ENCODE data around the gene UCP3. TPM values are rescaled to one million over a fixed set of nuclear protein-coding genes. Genes with fewer than 3 reads are reported as not detected.
"Not testable (repeated sequence)": the region's sequence is repeated elsewhere in the genome, so short reads cannot be mapped to it uniquely, and the experiment has no call there.

UCP3 gene
- total RNA-seq, 1 experiment from 2014 or later: not detected

DNA sequence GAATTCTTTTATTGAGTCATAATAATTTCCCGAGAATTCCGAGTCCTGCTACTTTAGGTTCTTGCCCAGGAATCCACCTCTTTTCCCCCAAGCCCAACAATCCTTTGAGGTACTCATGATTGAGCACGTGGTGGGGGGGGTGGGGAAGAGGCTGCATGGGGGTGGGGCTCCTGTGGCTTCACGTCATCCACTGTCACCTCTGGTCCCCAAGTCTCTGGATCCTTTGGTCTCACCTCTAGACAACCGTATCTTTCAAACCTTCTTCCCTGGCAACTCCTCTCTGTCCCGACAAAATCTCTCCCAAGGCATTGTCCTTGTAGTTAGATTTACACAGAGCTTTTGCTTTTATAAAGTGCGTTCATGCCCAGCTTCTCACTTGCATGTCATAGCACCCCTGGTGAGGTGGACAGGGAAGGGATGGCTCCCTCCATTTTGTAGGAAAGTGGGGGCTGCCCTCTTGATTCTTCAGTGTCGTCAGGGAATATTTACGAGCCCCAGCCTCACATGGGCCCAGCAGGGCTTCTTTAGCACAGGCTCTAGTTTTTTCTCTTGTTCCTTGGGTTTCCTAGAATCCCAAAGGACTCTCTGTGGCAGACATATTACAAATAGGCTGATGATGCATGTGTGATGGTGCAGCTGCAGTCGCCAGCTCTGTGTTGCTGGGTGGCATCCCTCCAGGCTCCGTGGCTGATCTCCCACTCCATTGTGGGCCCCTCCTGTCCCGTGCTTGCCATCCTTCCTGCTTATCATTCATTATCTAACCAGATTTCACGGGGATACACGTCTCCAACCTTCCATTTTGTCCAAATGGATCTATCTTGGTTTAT, 8.4 kb downstream of the UCP3 start:
- DNase-seq (ENCODE audit: low spot score): no peak

DNA sequence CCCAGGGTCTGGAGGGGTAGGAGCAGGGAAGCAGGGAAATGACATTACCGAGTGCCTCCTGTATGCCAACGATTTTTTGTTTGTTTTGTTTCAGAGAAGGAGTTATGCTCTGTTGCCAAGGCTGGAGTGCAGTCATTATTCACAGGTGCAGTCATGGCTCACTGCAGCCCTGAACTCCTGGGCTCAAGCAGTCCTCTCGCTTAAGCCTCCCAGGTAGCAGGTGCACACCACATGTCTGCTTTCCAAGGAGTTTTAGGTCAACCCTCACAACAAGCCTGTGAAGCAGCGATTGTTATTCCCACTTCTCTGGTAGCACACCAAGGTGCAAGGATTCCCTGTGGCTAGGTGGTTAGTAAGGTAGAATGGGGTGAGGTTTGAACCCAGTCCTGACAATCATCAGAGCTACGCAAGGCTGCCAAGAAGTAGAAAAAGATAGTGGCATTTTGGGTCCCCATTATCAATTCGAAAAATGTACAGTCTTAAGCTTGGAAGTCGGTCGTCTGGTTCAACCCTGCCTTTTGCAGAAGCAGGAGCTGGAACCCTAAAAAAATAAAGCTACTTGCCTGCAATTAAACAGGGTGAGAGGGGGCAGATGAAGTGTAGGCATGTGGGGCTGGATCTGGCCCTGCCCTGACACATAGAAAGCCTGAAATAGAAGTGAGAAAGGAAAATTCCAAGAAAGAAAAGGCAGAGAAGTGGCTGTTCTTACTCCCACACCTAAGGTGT, 9.1 kb downstream of the UCP3 start:
- no peak for DNase-seq (ENCODE audit: low spot score)

DNA sequence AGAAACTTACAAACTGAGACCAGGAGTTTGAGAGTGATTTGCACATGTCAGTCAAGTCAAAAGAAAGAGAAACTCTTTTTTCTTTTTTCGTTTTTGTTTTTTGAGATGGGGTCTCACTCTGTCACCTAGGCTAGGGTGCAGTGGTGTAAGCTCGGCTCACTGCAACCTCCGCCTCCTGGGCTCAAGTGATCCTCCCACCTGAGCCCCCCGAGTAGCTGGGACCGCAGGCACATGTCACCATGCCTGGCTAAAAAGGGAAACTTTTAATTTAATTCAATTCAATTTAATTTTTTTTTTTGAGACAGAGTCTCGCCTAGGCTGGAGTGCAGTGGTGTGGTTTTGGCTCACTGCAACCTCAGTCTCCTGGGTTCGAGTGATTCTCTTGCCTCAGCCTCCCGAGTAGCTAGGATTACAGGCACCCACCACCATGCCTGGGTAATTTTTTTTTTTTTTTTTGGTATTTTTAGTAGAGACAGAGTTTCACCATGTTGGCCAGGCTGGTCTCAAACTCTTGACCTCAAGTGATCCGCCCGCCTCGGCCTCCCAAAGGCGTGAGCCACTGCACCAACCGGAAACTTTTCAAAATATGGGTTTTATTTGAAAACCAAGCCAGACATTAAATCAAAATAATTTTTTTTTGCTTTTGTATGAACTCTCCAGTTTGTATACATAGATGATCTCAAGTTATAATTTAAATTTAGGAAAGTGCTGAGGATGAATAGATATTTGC, 9.9 kb downstream of the UCP3 start:
- DNase-seq (ENCODE audit: low spot score): no peak

DNA sequence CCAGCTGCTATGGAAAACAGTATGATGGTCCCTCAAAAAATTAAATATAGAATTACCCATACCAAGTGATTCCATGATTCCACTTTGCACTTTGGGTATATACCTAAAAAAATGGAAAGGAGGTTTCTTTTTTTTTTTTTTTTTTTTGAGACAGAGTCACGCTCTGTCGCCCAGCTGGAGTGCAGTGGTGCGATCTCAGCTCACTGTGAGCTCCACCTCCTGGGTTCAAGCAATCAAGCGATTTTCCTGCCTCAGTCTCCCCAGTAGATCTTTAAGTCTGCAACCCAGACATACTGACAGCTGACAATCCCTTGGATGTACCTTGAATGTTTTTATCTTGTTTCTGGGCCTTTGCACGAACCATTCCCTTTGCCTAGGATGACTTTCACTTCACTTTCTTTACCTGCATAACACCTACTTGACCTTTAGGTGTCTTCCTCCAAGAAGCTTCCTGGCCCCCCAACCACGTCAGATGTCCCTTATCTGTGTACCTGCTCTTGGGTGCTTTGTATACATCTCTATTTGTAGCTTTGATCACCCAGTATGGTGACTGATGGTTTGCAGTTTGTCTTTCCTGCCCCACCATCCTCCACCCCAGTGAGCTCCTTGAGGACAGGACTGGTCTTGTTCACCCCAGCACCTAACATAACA, 11.6 kb downstream of the UCP3 start:
- DNase-seq (ENCODE audit: low spot score): no peak

DNA sequence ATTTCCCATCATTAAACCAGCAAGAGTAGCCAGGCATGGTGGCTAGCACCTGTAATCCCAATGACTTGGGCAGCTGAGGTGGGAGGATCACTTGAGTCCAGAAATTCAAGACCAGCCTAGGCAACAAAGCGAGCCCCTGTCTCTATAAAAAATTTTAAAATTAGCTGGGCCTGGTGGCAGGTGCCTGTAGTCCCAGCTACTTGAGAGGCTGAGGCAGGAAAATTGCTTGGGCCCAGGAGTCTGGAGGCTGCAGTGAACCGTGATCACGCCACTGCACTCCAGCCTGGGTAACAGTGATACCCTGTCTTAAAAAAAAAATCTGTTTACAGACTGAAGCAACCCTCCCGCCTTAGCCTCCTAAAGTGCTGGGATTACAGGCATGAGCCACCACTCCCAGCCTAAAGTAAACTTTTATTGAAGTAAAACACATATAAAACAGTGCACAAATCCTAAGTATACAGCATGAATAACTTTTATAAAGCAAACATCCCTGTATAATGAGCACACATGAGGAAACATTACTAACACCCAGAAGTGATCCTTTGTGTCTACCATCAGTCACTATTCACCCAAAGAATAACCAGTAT, 12.6 kb downstream of the UCP3 start:
- no peak for DNase-seq (ENCODE audit: low spot score)

DNA sequence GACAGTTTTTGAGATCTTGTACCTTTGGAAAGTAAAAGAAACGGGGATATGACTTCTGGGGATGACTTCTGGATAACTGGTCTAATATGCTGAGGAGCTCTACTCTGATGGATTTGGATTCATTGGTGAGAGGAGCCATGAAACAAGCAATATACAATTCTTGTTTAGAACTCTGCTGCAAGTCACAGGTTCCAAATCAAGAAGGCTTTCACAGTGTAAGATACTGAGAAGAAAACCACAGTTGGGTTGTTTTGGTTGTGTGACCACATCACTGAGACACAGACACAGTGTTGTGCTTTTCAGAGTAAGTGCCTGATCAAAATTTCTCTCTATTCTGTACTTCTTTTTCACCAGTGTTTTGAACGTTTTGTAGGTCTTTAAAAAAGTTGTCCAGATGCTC, 13.2 kb downstream of the UCP3 start:
- no peak for DNase-seq (ENCODE audit: low spot score)

DNA sequence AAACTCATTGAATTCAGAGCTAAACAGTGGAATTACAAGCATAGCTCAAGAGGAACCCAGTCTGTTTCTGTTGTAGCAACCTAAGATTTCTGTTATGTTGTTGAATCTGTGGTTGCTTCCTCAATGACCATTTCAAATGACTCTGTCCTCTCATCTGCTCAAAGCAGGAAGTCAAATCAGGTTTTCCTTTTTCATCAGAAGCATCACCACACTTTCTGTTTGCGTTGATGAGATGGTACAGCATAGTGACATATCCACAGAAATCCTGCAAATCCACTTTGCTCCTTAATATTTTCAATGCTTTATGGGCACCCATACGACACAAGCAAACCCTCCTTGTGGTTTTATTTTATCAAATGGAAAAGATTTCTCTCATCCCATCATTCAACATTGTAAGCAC, 13.6 kb downstream of the UCP3 start:
- no peak for DNase-seq (ENCODE audit: low spot score)

DNA sequence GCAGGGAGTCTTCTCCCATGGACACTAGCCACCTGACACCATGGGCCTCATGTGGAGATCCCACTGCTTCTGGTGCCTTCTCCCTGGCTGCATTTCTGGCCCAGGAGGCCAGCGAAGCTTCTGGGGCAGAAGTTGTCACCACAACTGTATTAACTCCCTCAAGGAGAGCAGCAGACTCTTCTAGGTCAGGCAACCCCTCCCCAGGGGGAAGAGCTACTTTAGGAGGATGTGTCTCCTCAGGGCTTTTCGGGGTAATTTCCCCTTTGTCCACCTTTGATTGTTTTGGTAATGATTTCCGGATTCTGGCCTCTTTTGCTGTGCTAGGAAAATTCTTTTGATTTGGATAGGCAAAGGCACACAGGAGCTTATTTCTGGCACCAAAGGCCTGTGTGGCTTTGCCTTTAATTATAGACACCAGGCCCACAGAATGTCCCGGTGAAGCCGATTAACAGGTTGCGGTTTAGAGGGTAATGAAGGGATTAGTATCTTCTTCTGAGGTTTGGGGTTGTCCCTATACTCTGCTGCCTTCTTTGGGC, 17.3 kb downstream of the UCP3 start:
- DNase-seq (ENCODE audit: low spot score): no peak

DNA sequence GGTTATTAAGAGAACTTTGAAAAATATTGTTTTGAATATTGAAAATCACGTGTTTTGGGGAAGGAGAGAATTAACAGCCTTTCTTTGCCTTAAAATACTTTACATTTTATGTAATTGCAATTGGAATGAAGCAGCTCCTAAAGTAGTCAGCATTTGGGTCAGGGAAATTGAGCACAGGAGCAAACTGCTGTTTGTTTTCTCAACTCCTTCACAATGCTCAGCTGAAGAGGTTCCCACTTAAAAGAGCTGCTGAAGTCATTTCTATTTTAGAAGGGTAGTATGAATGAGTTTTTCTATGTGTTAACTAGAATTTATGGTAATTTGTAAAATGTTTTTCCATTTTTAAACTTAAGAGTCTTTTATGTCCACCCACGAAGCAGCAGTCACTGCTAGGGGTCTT, 18.2 kb downstream of the UCP3 start:
- DNase-seq (ENCODE audit: low spot score): no peak

DNA sequence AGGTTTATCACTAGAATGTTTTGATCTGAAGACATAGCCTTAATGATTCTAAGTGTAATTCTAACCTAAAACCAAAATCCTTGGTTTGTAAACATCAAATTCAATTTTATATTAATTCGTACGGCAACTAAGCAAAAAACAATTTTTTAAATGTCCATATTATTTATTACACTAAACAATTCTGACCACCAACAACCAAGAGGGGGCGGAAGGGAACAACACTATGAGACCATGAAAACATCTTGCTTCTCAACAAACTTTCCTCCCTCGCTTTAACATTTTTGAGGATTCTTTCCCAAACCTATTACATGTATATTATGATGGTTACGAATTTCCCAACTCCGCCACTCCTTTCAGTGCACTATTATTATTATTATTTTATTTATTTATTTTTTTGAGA, 19.7 kb downstream of the UCP3 start:
- no peak for DNase-seq (ENCODE audit: low spot score)

DNA sequence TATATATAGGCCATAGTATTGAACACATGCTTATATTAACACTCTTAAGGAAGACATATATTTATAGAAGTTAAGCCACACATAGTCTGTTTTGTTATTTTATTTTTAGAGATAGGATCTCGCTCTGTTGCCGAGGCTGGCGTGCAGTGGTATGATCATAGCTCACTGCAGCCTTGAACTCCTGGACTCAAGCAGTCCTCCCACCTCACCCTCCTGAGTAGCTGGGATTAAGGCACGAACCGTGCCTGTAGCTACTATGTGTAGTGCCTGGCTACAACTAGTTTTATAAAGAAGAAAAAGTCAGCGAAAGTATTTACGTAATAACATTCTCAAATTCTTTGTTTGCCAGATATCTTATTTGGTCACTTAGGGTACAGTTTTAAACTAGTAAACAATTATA, 20.7 kb downstream of the UCP3 start:
- DNase-seq (ENCODE audit: low spot score): no peak

DNA sequence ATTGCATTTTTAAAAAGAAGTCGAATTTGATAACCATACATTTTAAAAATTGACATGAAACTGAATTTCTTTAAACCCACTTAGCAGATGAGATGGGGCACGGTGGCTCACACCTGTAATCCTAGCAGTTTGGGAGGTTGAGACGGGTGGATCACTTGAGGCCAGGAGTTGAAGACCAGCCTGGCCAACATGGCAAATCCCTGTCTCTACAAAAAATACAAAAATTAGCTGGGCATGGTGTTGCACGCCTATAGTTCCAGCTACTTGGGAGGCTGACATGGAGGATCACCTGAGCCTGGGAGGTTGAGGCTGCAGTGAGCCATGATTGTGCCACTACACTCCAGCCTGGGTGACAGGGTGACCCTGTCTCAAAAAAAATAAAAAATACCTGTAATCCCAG, 23.2 kb downstream of the UCP3 start:
- DNase-seq (ENCODE audit: low spot score): not testable (repeated sequence)

DNA sequence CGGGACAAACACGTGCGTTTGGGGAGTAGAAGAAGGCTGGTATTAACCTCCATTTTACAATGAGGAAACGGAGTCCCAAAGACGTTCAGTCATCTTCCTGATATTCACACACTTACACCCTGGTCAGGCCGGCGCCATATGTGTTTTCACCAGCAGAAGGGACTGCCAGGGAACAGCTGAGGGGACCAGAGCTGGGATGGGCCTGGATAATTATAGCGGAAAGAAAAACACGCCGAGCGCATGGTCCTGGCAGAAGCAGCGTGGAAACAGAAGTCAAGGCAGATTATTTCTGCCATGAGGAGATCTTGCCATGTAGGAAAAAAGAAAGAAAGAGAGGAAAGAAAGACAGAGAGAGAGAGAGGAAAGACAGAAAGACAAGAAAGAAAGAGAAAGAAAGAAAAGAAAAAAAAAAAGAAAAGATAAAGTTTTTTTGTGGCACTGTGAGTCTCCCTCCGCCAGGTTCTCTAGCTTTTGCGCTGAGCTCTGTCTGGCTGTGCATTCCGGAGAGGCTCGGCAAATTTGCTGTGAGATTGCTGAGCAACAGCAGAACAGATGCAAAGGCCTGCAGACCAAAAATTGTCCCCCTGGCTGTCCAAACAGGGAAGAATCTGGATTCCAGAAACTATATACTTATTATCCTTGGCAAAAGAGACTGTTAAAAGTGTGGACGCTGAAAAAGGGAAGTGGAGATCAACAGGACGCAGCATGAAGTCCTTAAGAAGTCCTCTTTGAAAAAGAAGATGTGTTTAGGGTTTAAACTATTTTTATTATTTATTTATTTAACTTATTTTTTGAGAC, 24.9 kb downstream of the UCP3 start:
- no peak for DNase-seq (ENCODE audit: low spot score)

DNA sequence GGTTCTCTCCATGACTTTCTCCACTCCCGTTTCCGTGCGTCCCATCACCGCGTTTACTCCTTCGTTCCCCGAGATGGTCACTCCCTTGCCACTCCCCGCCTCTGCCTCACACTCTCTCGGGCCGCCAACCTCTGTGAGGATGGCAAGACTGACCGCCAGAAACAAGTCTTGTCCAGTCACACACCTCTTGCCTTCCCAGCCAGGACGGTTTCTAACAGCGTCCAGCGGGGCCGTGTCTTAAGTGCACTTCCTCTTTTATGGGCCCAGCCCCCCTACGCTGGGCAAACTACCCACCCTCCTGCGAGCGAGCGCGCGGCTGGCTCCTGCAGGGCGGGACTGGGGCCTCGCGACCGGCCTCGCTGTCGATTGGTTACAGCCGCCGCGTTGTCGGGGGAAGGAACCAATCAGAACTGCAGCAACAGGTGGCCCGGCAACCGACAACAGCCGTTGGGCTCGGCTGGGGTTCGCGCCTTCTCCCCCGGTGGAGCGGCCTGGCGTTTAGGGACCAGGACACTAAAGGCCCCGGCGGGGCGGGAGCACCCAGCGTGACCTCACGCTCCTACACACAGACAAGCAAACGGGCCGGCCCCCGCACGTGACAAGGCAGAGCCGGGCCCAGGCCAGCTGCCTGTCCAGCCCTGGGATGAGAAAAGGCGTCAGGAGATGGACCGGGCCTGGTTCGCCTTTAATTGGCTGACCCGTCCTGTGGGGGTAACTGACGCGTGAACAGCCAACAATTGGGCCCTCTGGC, 25.7 kb downstream of the UCP3 start:
- peak; percentile 90 for DNase-seq (ENCODE audit: low spot score)

DNA sequence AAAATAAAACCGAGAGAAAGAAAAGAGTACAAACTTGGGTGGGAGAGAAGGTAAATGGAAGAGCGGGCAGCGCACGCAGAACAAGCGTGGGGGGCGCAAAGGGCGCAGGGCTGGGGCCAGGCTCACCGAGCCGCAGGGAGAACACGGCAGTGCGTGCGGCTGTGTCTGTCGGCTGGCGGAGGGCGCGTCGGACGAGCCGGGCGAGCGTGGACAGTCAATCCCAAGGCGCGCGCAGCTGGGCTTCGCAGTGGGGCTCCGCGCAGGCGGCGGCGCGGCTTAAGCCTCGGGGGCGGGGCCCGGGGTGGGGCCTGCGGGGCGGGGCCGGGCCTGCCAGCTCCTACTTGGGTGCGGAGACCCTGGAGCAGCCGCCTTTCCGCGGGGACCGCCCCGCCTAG, 26.3 kb downstream of the UCP3 start, which contains the start of gene UCP2:
Gene UCP2, minus strand, starts transcription at position 249 of the 395 bp plus-strand sequence. CDS start 4,465 bp downstream, outside the sequence.
- DNase-seq (ENCODE audit: low spot score): no peak

DNA sequence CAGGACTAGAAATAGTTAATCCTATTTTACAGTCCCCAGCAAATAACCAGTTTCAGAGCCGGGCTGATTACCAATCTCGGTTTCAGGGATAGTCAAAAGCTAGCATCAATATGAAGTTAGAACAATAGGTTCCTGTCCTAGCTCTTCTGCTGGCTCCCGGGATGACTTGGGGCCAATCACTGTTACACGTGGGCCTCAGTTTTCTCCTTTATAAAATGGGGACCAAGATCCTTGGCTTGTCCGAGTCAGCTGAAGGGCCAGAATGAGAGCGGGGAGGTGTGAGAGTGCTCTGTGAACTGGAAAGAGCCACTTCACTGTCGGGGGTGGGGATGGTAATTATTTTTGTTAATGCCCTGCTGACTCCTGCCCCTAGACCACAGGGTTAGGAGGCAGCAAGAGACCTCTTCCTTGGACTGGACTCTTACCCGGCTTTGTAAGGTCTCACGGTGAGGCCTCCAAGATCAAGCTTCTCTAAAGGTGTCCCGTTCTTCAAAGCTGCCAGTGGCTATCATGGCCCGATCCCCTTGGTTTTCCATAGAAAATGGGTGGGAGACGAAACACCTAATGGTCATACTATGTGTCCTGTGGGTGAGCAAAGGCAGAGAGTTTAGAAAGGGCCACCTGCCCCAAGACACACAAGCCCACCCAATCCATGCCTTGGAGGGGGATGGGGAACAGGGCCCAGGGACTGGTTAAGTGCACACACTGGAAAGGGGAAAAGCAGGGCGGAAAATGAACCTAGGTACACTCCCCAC, 27.7 kb downstream of the UCP3 start:
- no peak for DNase-seq (ENCODE audit: low spot score)

DNA sequence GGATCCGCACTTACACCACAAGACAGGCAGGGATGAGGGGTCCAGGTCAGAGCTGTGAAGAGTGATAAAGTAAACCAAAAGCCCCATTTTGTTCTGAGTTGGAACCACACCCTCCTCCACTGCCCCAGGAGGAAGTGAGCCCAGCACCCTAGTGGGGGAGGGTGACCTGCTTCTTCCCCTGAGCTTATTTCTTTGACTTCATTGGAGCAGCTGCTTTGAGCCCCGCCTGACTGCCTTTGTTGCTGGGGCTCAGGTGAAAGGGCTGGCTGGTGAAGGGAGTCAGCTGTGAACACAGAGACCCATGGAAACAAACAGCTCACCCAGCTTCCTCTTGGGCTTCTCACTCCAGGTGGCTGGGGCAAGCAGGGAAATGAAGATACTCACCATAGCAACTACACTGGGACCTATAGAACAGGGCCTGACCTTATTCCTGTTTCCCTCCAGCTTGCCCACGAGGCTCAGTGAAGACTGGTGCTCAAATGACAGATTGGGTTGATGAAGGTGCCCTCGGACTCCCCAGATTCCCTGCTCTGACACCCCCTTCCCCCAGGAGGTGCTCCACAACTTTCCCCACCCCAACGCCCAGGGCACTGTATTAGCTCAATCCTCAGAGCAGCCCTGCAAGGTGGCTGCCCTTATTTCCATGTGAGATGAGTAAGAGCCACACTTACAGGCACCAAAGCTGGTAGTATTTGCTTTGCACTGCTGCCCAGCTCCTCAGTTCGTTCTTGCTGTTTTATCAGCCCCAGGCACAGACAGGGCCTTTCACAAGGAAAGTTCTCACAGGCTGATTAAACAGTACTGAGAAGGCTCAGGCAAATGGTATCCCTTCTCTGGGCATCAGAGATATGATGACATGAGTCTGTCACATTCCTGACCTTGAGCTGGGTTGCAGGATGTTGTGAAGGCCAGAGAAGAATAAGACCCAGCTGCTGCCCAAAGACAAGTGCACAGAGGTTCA, 28.6 kb downstream of the UCP3 start:
- DNase-seq (ENCODE audit: low spot score): no peak

DNA sequence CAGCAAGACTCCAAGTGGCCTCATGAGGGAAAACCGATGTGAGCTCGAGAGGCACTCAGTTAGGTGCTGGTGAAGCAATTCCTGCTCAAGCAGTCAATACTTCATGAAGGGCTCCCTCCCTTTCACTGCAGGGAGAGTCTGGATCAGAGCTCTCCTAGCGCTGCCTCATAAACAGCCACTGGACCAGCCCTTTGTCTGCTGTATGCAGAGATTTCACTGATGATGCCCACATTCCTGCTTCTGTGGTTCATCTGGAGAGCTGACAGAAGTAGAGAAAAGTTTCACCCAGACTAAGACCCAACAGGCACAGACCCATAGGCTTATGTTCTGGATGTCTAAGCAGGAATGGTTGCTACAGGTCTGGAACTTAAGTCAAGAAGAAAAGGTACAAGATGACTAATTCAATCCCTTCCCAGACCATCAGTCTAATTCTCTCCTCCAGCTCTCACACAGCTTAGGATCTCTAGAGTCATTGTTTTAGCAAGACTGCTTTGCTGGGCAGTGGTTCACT, 30.3 kb downstream of the UCP3 start:
- no peak for DNase-seq (ENCODE audit: low spot score)
